Breast epithelium (tissue), 4 donors: ENCODE results near the gene ROR1. TPM values are rescaled to one million over a fixed set of nuclear protein-coding genes. Genes with fewer than 3 reads are reported as not detected.
"Not testable (repeated sequence)": the region's sequence is repeated elsewhere in the genome, so short reads cannot be mapped to it uniquely, and the experiment has no call there.

ENCODE experiments used
- DNase-seq, 2 donors: peaks; one replicate each; pipeline ENCODE4 v3.0.0-alpha.2; 2019; ENCODE audit warnings: low spot score in 2 of 2
- H3K27ac ChIP-seq, 2 donors: fragments of 200-600 bp; sonication (generic) in 1 of 2; one replicate each; pipeline ENCODE4 v1.5.1; 2016 to 2019; ENCODE audit warnings: mild to moderate bottlenecking in 1 of 2
- H3K27me3 ChIP-seq, 2 donors: fragments of 200-600 bp; sonication (generic) in 1 of 2; one replicate each; pipeline versions ENCODE4 v1.5.1 to v1.6.0; 2017 to 2019; ENCODE audit warnings: control low read depth in 1 of 2, mild to moderate bottlenecking in 1 of 2
- H3K36me3 ChIP-seq: fragments of 200-600 bp; one replicate; pipeline ENCODE4 v1.5.1; 2019
- H3K4me1 ChIP-seq, 2 donors: fragments of 200-600 bp; sonication (generic); one replicate each; pipeline ENCODE4 v1.5.1; 2016 to 2019; ENCODE audit warnings: control low read depth in 1 of 2
- H3K4me3 ChIP-seq, 3 donors: fragments of 200-600 bp; sonication (generic); 1 replicate in 2 of 3; 2 replicates in 1 of 3; pipeline ENCODE4 v1.5.1; 2016 to 2019; ENCODE audit warnings: mild to moderate bottlenecking in 3 of 3, moderate library complexity in 2 of 3
- H3K9me3 ChIP-seq, 2 donors: fragments of 200-600 bp; sonication (generic) in 1 of 2; one replicate each; pipeline ENCODE4 v1.5.1; 2016 to 2019; ENCODE audit warnings: control low read depth in 1 of 2
- POLR2A ChIP-seq: fragments of 450-650 bp; IDR thresholded peaks from one replicate; pipeline ENCODE4 v1.6.1; 2016; ENCODE audit warnings: antibody characterized with exemption, mild to moderate bottlenecking, moderate library complexity
- POLR2AphosphoS5 ChIP-seq, 3 donors: sonication (generic); formaldehyde crosslinking; IDR thresholded peaks; one replicate each; pipeline ENCODE4 v1.6.1; 2017; ENCODE audit warnings: antibody characterized with exemption in 3 of 3
- intact Hi-C: fragments of 100-400 bp; cut with DNase I; formaldehyde crosslinking; loops from one replicate; pipeline ENCODE4 v1.15.1; 2023; ENCODE audit warnings: low total_unique reads
- total RNA-seq, 3 donors: library from RNA; depleted of rRNA; stranded (reverse); fragments of >200 nt; gene quantifications; one replicate each; pipeline ENCODE4 v1.1.0, GENCODE V29; 2016
- TF ChIP-seq, protein P1 (sequence below), 3 donors: fragments of 450-650 bp; IDR thresholded peaks; one replicate each; pipeline ENCODE4 v1.5.1; 2016 to 2017; ENCODE audit warnings: antibody characterized with exemption in 3 of 3, mild to moderate bottlenecking in 3 of 3, moderate library complexity in 3 of 3

ROR1 gene
- total RNA-seq, 3 donors from 2014 or later = 5.9 to 11.6 (median 7.7) TPM

GRCh38 chr1:64098436-64098835 lies 324.6 kb downstream of the ROR1 start:
- Histone ChIP-seq H3K27me3 (no peaks in the 10 kb centered on the region), H3K36me3 (no peaks in the 10 kb centered on the region), H3K4me1 (no peaks in the 10 kb centered on the region), H3K27ac (no peak overlapping the region), H3K9me3 (no peaks in the 10 kb centered on the region), H3K4me3 (no peak overlapping the region)
- TF ChIP-seq, protein P1, sequence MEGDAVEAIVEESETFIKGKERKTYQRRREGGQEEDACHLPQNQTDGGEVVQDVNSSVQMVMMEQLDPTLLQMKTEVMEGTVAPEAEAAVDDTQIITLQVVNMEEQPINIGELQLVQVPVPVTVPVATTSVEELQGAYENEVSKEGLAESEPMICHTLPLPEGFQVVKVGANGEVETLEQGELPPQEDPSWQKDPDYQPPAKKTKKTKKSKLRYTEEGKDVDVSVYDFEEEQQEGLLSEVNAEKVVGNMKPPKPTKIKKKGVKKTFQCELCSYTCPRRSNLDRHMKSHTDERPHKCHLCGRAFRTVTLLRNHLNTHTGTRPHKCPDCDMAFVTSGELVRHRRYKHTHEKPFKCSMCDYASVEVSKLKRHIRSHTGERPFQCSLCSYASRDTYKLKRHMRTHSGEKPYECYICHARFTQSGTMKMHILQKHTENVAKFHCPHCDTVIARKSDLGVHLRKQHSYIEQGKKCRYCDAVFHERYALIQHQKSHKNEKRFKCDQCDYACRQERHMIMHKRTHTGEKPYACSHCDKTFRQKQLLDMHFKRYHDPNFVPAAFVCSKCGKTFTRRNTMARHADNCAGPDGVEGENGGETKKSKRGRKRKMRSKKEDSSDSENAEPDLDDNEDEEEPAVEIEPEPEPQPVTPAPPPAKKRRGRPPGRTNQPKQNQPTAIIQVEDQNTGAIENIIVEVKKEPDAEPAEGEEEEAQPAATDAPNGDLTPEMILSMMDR (IDR thresholded peaks at IDR 0.05) = no peak
- TF ChIP-seq POLR2A = no peak
- TF ChIP-seq POLR2AphosphoS5 (IDR thresholded peaks at IDR 0.05) = no peak
- intact Hi-C loops = no loop called here
- DNase-seq = no peak

DNA sequence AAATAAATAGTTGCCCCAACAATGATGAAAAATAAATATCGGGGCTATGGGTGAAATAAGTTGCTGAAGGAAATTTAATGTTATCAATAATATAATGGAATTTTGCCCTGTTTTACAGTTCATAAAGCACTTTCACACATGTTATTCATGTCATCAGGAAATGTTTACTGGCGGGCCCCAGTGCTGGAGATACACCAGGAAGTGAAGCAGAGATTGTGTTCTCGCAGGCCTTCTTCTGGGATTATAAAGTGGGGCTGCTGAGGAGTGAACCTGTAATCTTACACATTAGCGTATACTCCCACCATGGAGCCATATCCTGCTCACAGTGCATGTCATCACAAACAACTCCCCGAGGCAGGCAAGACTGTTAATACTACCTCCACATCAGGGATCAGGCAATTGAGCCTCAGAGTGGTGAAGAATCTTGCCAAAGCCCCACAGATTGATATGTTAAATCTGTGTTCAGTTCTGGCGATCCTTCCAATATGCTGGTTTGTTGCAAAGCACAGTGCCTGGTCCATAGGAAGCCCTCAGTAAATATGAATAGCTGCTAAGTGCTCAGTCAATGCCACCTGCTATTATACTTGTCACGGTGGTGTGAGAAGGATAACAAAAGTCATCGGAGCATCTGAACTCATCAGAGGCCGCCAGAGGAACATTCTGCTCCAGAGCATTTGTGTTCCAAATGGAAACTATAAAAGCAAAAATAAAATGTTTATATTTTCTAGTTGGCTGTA lies 325.2 kb downstream of the ROR1 start:
- intact Hi-C loops = no loop called here
- TF ChIP-seq POLR2A = no peak
- no peak for TF ChIP-seq POLR2AphosphoS5 (IDR thresholded peaks at IDR 0.05)
- TF ChIP-seq, protein P1 (IDR thresholded peaks at IDR 0.05) = no peak
- no peak overlapping the region for H3K27ac ChIP-seq

GRCh38 chr1:64100791-64101190 lies 327.0 kb downstream of the ROR1 start:
- H3K4me3 ChIP-seq = no peak overlapping the region
- TF ChIP-seq, protein P1 (IDR thresholded peaks at IDR 0.05) = no peak
- TF ChIP-seq POLR2AphosphoS5 (IDR thresholded peaks at IDR 0.05) = no peak
- no peak for TF ChIP-seq POLR2A
- H3K36me3 ChIP-seq = no peaks in the 10 kb centered on the region
- intact Hi-C loops = no loop called here
- H3K27me3 ChIP-seq = no peaks in the 10 kb centered on the region
- no peak overlapping the region for H3K27ac ChIP-seq
- DNase-seq = no peak
- no peaks in the 10 kb centered on the region for H3K4me1 ChIP-seq
- no peaks in the 10 kb centered on the region for H3K9me3 ChIP-seq

More for the DNA sequence above, 325.2 kb downstream of the ROR1 start:
- H3K4me3 ChIP-seq = no peak overlapping the region
- no peaks in the 10 kb centered on the region for H3K36me3 ChIP-seq
- H3K4me1 ChIP-seq = no peaks in the 10 kb centered on the region
- DNase-seq = no peak
- no peaks in the 10 kb centered on the region for H3K27me3 ChIP-seq
- no peaks in the 10 kb centered on the region for H3K9me3 ChIP-seq

- H3K27me3 ChIP-seq, H3K36me3 ChIP-seq, H3K9me3 ChIP-seq, H3K4me3 ChIP-seq, H3K4me1 ChIP-seq, DNase-seq, H3K27ac ChIP-seq, intact Hi-C loops: not testable (repeated sequence)
Measured at GRCh38 chr1:64104585-64104984, 330.8 kb downstream of the ROR1 start.

DNA sequence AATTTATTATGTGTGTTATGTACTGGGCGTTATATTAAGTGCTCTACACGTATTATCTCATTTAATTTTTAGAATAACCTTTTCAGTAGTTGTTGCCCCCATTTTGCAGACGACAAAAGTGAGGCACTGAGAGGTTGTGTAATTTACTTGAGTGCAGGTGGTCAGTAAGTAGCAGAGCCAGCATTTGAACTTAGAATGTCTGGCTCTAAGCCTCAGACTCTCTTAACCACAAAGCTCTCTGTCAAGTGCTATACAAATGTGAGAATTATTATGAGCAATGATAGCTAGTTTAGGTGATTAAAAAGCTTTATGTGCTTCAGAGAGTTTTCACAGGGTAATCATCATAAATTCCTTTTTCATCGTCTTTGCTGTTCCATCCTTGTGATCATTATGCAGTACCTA lies 333.3 kb downstream of the ROR1 start:
- TF ChIP-seq POLR2AphosphoS5 (IDR thresholded peaks at IDR 0.05) = no peak
- TF ChIP-seq POLR2A = no peak
- TF ChIP-seq, protein P1 (IDR thresholded peaks at IDR 0.05) = no peak
- peaks cover 0 to 3% of the 10 kb centered on the region in 2 donors for H3K4me1 ChIP-seq
- H3K36me3 ChIP-seq = no peaks in the 10 kb centered on the region
- H3K9me3 ChIP-seq = no peaks in the 10 kb centered on the region
- H3K27ac ChIP-seq = no peak overlapping the region
- intact Hi-C loops = no loop called here
- no peak overlapping the region for H3K4me3 ChIP-seq
- H3K27me3 ChIP-seq = no peaks in the 10 kb centered on the region
- no peak for DNase-seq
